GM23338 (cell line): ENCODE results near the gene FXYD5.

ENCODE experiments used
- CREB1 ChIP-seq: fragments of 250-450 bp; sonication (Bioruptor Pico); IDR thresholded peaks from 2 replicates; pipeline ENCODE4 v1.5.0; 2020; ENCODE audit warnings: low read depth, mild to moderate bottlenecking, moderate library complexity
- ETS1 ChIP-seq: IDR thresholded peaks from 2 replicates; pipeline ENCODE4 v1.6.1; 2016; ENCODE audit warnings: antibody characterized with exemption
- EZH2 ChIP-seq: fragments of 200-600 bp; sonication (generic); IDR thresholded peaks from one replicate; pipeline ENCODE4 v1.8.0; 2017; ENCODE audit warnings: antibody characterized with exemption, mild to moderate bottlenecking, low read depth; ENCODE audit not compliant: unreplicated experiment
- EZH2phosphoT487 ChIP-seq: fragments of 200-600 bp; sonication (generic); IDR thresholded peaks from one replicate; pipeline ENCODE4 v1.8.1; 2018; ENCODE audit warnings: antibody characterized with exemption; ENCODE audit not compliant: unreplicated experiment
- JUNB ChIP-seq: IDR thresholded peaks from one replicate; pipeline ENCODE4 v1.6.1; 2016; ENCODE audit warnings: antibody characterized with exemption; ENCODE audit not compliant: unreplicated experiment
- NANOG ChIP-seq: IDR thresholded peaks from 2 replicates; pipeline ENCODE4 v1.6.1; 2016; ENCODE audit warnings: antibody characterized with exemption, borderline replicate concordance
- POLR2AphosphoS5 ChIP-seq: IDR thresholded peaks from 2 replicates; pipeline ENCODE4 v1.6.1; 2016; ENCODE audit warnings: antibody characterized with exemption, low read depth
- REST ChIP-seq: IDR thresholded peaks from one replicate; pipeline ENCODE4 v1.6.1; 2018; ENCODE audit warnings: antibody characterized with exemption; ENCODE audit not compliant: unreplicated experiment
- STAT1 ChIP-seq: IDR thresholded peaks from one replicate; pipeline ENCODE4 v1.6.1; 2016; ENCODE audit warnings: antibody characterized with exemption; ENCODE audit not compliant: unreplicated experiment
- ZNF114 ChIP-seq: fragments of 250-450 bp; sonication (Bioruptor Pico); IDR thresholded peaks from 2 replicates; pipeline ENCODE4 v1.5.0; 2020; ENCODE audit warnings: mild to moderate bottlenecking, moderate library complexity
- ZNF331 ChIP-seq: fragments of 250-450 bp; sonication (Bioruptor Pico); IDR thresholded peaks from 2 replicates; pipeline ENCODE4 v1.5.0; 2020; ENCODE audit warnings: low read depth, mild to moderate bottlenecking, moderate library complexity
- TF ChIP-seq, protein P1 (sequence below), 2 experiments: fragments of 200-600 bp in 1 of 2; sonication (generic) in 1 of 2; conservative IDR thresholded peaks; 2 replicates each; pipeline versions ENCODE4 v1.5.1 to v1.6.1; 2016 to 2017; ENCODE audit warnings: antibody characterized with exemption in 2 of 2, low read depth in 2 of 2, mild to moderate bottlenecking in 2 of 2, moderate library complexity in 1 of 2
- TF ChIP-seq, protein P2 (sequence below): fragments of 250-450 bp; sonication (Bioruptor Pico); IDR thresholded peaks from 2 replicates; pipeline ENCODE4 v1.5.0; 2020; ENCODE audit warnings: mild to moderate bottlenecking, moderate library complexity

DNA sequence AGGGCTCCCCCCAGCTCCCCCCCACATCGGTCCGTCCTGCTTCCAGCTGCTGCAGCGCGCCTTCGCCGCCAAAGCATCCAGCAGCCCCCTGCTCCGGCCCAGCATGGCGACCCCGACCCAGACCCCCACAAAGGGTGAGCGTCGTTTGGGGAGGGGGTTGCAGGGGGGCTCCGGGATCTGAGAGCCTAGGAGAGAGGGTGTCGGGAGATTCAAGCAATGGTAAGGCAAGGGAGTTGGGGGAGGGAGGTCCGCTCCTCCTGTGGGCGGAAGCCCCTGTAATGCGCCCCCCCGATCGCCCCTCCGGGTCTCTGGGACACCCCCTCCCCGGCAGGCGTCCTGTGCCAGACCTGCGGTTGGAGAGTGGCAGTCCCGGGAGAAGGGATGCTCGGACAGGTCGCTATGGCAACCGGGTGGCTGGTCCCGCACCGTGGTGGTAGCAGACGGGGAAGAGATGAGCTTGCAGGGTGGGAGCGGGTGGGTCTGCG, 11.3 kb upstream of the FXYD5 start, which contains the start of gene FXYD7:
- TF ChIP-seq, protein P1, sequence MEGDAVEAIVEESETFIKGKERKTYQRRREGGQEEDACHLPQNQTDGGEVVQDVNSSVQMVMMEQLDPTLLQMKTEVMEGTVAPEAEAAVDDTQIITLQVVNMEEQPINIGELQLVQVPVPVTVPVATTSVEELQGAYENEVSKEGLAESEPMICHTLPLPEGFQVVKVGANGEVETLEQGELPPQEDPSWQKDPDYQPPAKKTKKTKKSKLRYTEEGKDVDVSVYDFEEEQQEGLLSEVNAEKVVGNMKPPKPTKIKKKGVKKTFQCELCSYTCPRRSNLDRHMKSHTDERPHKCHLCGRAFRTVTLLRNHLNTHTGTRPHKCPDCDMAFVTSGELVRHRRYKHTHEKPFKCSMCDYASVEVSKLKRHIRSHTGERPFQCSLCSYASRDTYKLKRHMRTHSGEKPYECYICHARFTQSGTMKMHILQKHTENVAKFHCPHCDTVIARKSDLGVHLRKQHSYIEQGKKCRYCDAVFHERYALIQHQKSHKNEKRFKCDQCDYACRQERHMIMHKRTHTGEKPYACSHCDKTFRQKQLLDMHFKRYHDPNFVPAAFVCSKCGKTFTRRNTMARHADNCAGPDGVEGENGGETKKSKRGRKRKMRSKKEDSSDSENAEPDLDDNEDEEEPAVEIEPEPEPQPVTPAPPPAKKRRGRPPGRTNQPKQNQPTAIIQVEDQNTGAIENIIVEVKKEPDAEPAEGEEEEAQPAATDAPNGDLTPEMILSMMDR (conservative IDR thresholded peaks at IDR 0.05; ENCODE audit: low read depth in 2 of 2): no peak
- TF ChIP-seq JUNB (no peak), EZH2 (no peak), ZNF331 (CRISPR knock-in tag) (no peak), CREB1 (CRISPR knock-in tag) (no peak), POLR2AphosphoS5 (no peak; the same call in 1 of the 2 replicates), REST (no peak), EZH2phosphoT487 (no peak), STAT1 (no peak), ETS1 (no peak), ZNF114 (CRISPR knock-in tag) (no peak), NANOG (no peak)
- TF ChIP-seq, protein P2, sequence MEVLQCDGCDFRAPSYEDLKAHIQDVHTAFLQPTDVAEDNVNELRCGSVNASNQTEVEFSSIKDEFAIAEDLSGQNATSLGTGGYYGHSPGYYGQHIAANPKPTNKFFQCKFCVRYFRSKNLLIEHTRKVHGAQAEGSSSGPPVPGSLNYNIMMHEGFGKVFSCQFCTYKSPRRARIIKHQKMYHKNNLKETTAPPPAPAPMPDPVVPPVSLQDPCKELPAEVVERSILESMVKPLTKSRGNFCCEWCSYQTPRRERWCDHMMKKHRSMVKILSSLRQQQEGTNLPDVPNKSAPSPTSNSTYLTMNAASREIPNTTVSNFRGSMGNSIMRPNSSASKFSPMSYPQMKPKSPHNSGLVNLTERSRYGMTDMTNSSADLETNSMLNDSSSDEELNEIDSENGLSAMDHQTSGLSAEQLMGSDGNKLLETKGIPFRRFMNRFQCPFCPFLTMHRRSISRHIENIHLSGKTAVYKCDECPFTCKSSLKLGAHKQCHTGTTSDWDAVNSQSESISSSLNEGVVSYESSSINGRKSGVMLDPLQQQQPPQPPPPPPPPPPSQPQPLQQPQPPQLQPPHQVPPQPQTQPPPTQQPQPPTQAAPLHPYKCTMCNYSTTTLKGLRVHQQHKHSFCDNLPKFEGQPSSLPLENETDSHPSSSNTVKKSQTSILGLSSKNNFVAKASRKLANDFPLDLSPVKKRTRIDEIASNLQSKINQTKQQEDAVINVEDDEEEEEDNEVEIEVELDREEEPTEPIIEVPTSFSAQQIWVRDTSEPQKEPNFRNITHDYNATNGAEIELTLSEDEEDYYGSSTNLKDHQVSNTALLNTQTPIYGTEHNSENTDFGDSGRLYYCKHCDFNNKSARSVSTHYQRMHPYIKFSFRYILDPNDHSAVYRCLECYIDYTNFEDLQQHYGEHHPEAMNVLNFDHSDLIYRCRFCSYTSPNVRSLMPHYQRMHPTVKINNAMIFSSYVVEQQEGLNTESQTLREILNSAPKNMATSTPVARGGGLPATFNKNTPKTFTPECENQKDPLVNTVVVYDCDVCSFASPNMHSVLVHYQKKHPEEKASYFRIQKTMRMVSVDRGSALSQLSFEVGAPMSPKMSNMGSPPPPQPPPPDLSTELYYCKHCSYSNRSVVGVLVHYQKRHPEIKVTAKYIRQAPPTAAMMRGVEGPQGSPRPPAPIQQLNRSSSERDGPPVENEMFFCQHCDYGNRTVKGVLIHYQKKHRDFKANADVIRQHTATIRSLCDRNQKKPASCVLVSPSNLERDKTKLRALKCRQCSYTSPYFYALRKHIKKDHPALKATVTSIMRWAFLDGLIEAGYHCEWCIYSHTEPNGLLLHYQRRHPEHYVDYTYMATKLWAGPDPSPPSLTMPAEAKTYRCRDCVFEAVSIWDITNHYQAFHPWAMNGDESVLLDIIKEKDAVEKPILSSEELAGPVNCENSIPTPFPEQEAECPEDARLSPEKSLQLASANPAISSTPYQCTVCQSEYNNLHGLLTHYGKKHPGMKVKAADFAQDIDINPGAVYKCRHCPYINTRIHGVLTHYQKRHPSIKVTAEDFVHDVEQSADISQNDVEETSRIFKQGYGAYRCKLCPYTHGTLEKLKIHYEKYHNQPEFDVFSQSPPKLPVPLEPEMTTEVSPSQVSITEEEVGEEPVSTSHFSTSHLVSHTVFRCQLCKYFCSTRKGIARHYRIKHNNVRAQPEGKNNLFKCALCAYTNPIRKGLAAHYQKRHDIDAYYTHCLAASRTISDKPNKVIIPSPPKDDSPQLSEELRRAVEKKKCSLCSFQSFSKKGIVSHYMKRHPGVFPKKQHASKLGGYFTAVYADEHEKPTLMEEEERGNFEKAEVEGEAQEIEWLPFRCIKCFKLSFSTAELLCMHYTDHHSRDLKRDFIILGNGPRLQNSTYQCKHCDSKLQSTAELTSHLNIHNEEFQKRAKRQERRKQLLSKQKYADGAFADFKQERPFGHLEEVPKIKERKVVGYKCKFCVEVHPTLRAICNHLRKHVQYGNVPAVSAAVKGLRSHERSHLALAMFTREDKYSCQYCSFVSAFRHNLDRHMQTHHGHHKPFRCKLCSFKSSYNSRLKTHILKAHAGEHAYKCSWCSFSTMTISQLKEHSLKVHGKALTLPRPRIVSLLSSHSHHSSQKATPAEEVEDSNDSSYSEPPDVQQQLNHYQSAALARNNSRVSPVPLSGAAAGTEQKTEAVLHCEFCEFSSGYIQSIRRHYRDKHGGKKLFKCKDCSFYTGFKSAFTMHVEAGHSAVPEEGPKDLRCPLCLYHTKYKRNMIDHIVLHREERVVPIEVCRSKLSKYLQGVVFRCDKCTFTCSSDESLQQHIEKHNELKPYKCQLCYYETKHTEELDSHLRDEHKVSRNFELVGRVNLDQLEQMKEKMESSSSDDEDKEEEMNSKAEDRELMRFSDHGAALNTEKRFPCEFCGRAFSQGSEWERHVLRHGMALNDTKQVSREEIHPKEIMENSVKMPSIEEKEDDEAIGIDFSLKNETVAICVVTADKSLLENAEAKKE (CRISPR knock-in tag): no peak
